ENCODE measurements around the gene TSFM.
A peak's percentile ranks its signal among the peaks of the same experiment; 100 is the strongest.

The TSFM gene

GRCh38 chr12:57844709-57845477 is 62.3 kb downstream of the TSFM start (continued):
- TF ChIP-seq ZNF23 (tag by site-specific recombination; IDR thresholded peaks at IDR 0.05; ENCODE audit: borderline replicate concordance): no peak
- no peak for TF ChIP-seq YY1 (tag by site-specific recombination; IDR thresholded peaks at IDR 0.05)
- no peak for TF ChIP-seq ZSCAN23 (tag by site-specific recombination; IDR thresholded peaks at IDR 0.05)
- TF ChIP-seq ZNF175 (tag by site-specific recombination; IDR thresholded peaks at IDR 0.05): no peak
- TF ChIP-seq ZNF596 (tag by site-specific recombination; IDR thresholded peaks at IDR 0.05): no peak; the same call in 1 of the 2 replicates
- TF ChIP-seq ZNF18 (tag by site-specific recombination; IDR thresholded peaks at IDR 0.05): no peak
- no peak for TF ChIP-seq ZNF114 (tag by site-specific recombination; IDR thresholded peaks at IDR 0.05)
- TF ChIP-seq ZNF530 (tag by site-specific recombination; IDR thresholded peaks at IDR 0.05; ENCODE audit: low read depth): no peak
- TF ChIP-seq ZNF366 (tag by site-specific recombination; conservative IDR thresholded peaks at IDR 0.05): no peak
- TF ChIP-seq ZNF585B (tag by site-specific recombination; IDR thresholded peaks at IDR 0.05): no peak
- no peak for TF ChIP-seq YY2 (tag by site-specific recombination; IDR thresholded peaks at IDR 0.05)
- no peak for TF ChIP-seq ZNF157 (tag by site-specific recombination; IDR thresholded peaks at IDR 0.05)
- TF ChIP-seq ELK4 (IDR thresholded peaks at IDR 0.05; ENCODE audit: borderline replicate concordance, low read depth, low read length): no peak
- TF ChIP-seq REST (tag by site-specific recombination; IDR thresholded peaks at IDR 0.05): no peak
- TF ChIP-seq PRDM4 (tag by site-specific recombination; IDR thresholded peaks at IDR 0.05): peak; percentile 64

- POLR2A ChIA-PET: interaction anchor here (0.5 to 5.2 kb wide), 10 partner anchors 9 to 325 kb away, joined by 3 to 61 read pairs (median 6); partner anchors contain the start of genes ATP23 and DDIT3
- Histone ChIP-seq H3K27ac (ENCODE audit: extremely low read depth, low read depth, low read length) (peak overlapping the region; percentile 95), H3K36me3 (ENCODE audit: control insufficient read depth in 2 of 2, insufficient read depth in 1 of 2, low read length in 2 of 2) (no peaks in the 10 kb centered on the region), H3K4me1 (ENCODE audit: control insufficient read depth, insufficient read depth, low read length) (peaks cover 22% of the 10 kb centered on the region), H3K9me3 (ENCODE audit: control insufficient read depth, insufficient read depth, low read depth, low read length) (no peaks in the 10 kb centered on the region), H3K4me3 (ENCODE audit: low read depth, low read length) (peak overlapping the region; percentile 96)
- CTCF ChIA-PET: interaction anchor here (1.1 to 1.5 kb wide), 4 partner anchors 14 to 63 kb away, joined by 3 to 5 read pairs (median 4); partner anchors contain the start of gene TSFM
- no peak for TF ChIP-seq ZNF555 (tag by site-specific recombination; conservative IDR thresholded peaks at IDR 0.05)
- TF ChIP-seq ZNF549 (tag by site-specific recombination; IDR thresholded peaks at IDR 0.05): no peak
- TF ChIP-seq ZNF660 (tag by site-specific recombination; IDR thresholded peaks at IDR 0.05): no peak
- TF ChIP-seq WT1 (tag by site-specific recombination; IDR thresholded peaks at IDR 0.05): no peak
- peak; percentile 30; the same call in 1 of the 2 replicates for TF ChIP-seq ZNF629 (tag by site-specific recombination; IDR thresholded peaks at IDR 0.05)
- TF ChIP-seq GLI4 (tag by site-specific recombination; IDR thresholded peaks at IDR 0.05): no peak
- no peak for TF ChIP-seq ZNF184 (tag by site-specific recombination; IDR thresholded peaks at IDR 0.05)
- no peak for TF ChIP-seq ZSCAN18 (tag by site-specific recombination; IDR thresholded peaks at IDR 0.05)
- no peak for TF ChIP-seq ZNF433 (tag by site-specific recombination; IDR thresholded peaks at IDR 0.05; ENCODE audit: low read depth)
- TF ChIP-seq SALL2 (tag by site-specific recombination; IDR thresholded peaks at IDR 0.05; ENCODE audit: borderline replicate concordance): no peak
These were observed 63.1 kb downstream of the TSFM start for GRCh38 chr12:57845478-57846284.

All from HEK293 (cell line).